Activated CD4-positive, alpha-beta T cell treated with anti-CD3 and anti-CD28 coated beads, Interleukin-2, Interleukin-4, amounts not matched to agents 100 ng/mL and 50 ng/mL, durations not matched to agents 16 hours and 8 hours (primary cell): ENCODE data around the gene LRCH1.

Experiments used
- DNase-seq: peaks from one replicate; pipeline ENCODE4 v3.0.0-alpha.2; 2020; ENCODE audit warnings: low spot score

Gene LRCH1

DNA sequence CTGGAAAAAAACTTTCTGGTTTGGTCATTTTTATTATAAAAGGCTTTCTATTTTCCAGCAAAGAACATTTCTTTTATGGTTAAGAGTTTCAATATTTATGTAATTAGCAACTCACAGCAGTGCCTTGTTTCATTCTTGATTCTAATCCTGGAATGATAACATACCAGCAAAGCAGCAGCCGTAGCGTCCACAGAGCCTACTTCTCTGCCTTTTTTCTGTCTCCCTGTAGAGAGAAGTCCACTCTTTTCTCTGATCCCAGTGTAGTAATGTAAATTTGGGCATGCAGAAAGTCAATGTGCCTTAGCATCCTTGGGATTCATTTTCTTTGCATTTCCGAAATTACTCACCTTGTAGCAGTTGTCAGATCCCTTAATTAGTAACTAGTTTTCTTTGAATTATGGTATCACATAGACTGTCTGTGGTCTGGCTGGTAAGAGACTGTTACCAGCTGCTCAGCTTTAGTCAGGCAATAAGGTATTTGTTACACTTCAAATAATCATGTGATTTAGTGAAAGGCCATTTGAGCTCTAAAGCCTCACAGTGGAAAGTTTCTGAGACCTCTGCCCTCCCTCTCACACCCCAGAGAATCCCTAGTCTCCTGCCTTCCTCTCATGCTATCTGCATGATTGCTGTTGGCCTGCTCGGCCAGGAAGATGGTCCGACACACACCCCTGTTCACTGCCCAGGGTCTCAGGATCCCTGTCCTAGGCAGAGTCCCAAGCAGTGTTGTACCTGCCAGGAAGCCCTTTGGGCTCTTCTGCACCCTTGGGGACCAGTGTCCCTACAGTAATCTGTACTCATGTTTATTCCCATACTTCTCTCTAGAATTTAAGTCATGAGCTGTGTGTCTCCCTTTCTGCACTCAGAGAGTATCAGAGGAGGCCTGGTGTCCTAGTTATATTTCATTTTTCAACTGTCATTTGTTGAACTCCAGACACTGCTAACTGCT lies 86.3 kb downstream of the LRCH1 start:
- no peak for DNase-seq

DNA sequence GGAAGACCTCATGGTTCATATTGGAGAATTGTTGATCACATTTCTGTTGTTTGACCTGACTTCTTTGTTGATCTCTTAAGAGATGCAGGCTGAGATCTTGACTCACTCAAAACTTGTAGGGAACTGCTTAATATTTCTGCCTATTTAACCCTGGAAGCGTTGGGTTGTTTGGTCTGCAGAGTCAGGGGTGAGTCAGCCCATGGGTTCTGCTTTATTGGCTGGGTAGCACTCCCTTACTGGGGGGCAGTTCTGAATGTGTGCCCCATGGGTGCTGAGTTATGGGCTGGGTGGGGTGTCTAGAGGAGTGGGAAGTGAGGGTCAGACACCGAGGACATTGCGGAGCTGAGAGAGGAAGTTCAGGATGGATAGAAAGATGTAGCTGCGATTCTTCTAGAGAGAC lies 87.9 kb downstream of the LRCH1 start:
- DNase-seq = no peak

DNA sequence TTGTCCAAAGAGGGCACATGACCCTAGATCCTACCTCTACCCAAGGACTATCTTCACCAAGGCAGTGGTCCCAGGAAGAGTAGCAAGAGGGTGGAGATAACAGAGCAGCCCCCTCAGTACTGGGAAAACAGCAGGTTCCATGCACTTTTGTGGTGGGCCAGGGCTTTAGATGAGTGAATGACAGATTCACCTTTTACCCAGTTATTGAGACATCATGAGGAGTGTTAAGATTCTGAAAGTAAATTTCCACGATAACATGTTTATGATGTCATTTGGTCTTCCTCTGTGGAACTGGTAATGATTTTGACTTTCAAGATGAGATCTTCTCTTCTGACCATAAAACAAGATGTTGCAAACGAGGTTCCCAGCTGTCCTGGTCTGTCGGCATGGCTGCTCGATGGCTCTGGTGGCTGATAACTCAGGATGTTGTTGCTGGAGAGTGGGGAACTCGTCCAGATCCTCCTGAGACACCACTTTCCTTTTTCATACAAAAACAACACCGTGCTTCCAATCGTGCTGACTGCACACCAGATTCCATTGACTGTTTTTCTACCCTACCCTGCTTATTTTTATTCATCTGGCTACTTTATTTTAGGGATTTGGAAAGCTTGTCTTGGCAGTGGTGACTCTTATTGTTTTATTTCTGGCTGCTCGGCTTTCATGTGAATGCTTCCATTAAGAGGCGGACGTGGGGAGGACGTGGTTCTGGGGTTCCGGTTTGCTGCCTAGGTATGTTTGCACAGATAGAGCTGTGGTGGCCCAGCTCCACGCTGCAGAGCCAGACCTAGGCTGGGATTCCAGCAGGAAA lies 88.5 kb downstream of the LRCH1 start:
- no peak for DNase-seq

DNA sequence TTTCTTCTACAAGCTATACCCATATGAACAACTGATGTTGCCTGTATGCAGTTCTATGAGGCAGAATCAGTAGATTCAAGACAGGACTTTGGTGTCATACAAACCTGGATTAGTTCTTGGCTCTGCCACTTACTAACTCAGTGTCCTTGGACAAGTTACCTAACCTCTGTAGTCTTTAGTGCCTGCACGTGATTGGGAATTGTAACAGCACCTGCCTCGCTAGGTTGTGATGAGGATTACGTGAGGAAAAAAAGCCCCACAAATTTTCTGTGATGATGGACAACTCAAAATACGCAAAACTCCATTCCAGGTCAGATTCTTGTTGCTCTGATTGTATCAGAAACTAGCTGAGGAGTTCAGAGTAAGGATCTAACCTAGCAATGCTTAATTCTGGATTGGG lies 89.3 kb downstream of the LRCH1 start:
- DNase-seq = no peak

DNA sequence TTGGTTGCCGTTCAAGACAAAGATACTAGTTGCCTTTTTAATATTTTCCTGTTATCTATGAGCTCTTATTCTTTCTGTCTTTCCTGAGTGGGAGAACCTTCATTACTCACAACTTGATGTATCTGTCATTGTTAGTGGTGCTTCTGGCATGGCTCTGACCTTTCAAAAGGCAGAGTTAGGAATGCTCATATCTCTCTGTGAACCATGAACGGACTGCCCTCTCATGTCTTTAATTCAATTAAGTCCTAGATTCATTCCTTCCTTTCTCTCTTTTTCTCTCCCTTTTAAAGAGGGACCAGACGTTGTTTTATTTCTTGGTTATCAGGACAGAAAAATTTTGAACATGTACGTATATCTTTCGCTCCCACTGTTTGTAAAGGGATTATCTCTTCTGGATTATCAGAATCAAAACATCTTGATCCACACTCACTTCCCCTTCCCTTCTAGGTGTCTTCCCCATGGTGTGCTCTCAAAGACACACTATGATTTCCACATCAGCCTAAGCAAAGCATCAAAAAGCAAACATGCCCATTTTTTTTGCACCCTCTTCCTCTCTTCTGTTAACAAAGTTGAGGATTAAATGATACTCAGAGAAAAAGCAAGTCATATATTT lies 90.3 kb downstream of the LRCH1 start:
- no peak for DNase-seq

DNA sequence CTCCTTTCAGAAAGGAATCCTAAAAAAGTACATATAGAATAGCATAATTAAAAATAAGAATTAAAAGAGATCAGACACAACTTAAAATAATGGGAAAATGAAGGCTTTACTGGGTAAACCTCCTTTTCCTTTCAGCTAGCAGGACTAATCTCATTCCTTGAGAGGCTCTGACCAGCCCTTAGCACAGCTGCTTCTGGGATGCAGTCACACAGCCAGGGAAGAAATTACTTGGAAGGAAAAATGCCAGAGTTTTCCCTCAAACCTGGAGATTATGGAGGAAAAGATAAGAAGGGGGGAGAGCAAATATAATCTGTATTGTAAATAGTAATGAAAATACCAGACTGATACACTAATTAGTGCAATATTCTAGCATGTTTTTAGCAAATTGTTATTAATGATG lies 91.8 kb downstream of the LRCH1 start:
- DNase-seq = no peak

DNA sequence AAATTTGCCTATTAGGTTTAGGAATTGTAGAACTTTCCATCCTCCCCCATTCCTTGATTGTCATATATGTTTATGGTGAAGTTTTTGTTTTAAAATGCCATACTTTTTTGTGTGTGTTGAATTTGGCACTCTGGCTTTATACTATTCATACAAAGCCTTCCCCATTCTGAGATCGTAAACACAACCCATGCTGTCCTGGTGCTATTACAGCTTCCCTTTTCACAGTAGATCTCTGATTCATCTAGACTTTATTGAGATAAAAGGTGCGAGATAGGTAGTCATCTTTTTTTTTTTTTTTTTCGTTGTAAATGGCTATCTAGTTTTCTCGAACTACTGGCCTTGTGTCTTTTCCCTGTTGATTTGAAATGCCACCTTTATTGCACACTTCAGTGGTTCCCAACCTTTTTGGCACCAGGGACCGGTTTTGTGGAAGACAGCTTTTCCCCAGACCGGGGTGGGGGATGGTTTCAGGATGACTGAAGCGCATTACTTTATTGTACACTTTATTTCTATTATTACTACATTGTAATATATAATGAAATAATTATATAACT lies 94.6 kb downstream of the LRCH1 start:
- DNase-seq = no peak

DNA sequence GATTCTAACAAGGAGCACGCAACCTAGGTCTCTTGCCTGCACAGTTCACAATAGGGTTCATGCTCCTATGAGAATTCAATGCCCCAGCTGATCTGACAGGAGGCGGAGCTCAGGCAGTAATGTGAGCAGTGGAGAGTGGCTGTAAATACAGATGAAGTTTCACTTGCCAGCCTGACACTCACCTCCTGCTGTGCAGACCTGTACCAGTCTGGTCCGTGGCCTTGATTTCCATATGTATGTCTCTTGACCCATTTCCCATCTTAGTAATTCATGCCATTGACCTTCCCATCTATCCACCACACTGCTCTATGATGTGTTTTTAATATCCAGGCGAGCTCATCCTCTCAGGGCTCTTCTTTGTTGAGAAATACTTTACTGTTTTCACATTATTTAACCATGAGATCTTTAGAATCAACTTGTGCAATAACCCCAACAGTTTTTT lies 95.2 kb downstream of the LRCH1 start:
- DNase-seq = no peak

DNA sequence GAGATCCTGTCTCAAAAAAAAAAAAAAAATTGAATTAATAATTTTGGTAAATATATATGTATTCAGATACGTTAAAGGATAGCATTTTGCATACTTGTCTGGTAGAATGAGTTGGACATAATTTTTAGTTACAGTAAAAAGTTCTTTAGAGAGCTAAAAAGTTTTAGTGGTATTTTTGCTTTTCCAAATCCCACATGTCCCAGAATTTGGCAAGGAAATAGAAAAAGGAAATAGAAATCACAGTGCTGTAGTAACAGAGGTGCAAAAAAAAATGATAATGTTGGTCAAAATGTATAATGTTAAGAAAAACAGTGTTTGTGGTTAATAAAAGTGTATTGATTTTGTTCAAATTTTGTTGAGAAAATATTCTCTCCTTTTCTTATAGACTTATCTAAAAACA lies 96.8 kb downstream of the LRCH1 start:
- DNase-seq = no peak

DNA sequence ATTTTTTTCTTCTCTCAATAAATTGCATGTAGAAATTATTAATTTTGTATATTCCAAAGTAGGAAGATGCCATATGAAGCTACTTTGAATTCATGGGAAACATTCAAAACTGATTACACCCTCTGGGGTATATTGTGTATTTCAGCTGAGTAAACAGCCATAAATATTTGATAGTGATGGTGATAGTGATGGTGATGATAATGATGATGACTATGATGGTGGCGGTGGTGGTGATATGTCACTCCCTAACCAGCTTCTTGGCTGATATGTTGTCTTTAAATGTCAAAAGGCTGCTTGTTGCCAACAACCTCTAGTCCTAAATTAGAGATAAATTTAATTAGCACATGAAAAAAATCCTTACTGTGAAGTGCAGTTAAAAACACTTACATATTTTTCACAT lies 102.0 kb downstream of the LRCH1 start:
- DNase-seq = no peak

DNA sequence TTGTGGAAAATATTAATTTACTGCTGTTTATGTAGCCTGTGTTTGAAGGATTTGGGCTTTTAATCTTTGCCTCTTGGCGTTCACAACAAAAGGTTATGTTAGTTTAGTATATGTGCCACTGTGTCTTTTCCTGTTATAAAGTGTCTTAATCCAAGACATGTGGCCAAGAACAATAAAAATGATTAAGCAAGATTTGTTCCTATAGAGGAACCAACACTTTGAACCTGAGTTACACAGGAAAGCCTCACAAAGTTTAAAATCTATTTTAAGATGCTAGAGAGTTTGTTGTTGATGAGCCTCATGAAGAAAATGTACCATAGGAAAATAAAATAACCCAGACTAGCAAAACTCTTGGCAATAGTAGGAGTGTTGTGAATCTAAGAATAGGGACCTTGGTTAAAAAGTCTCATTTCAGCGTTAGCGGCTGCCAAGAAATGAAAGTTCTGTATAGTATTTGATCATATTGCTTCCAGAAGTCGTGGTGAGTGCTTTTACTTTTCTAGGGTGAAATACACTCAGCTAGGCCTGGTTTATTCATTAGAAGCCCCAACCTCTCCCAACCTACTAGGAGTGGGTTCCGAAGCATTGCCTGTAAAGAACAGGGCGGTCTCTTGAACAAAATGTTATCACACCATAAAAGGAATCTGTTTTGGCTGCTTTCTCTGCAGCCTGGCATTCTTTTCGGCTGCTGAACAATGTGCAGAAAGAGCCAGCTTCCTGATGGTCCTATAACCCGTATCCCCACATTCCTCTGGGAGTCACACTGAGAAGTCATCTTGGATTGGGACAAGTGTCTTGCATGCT lies 102.6 kb downstream of the LRCH1 start:
- DNase-seq = no peak

DNA sequence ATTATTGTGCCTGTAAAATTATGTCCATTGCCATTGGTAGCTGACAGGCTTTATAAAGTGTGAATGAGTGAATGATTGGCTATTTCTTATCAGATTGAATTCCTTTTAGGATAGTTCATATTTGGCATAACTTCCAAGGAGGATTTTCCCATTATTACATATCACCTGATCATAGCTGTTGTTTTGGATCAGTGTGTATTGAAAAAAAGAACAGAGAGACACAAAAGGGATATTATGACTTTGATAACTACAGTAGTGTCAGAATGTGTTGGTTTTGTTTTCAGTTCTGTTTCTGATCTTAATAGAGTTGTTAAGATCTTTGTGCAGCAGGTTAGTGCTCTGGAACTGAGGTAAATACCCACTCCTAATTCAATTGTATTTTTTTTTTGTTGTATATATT lies 103.8 kb downstream of the LRCH1 start:
- no peak for DNase-seq

DNA sequence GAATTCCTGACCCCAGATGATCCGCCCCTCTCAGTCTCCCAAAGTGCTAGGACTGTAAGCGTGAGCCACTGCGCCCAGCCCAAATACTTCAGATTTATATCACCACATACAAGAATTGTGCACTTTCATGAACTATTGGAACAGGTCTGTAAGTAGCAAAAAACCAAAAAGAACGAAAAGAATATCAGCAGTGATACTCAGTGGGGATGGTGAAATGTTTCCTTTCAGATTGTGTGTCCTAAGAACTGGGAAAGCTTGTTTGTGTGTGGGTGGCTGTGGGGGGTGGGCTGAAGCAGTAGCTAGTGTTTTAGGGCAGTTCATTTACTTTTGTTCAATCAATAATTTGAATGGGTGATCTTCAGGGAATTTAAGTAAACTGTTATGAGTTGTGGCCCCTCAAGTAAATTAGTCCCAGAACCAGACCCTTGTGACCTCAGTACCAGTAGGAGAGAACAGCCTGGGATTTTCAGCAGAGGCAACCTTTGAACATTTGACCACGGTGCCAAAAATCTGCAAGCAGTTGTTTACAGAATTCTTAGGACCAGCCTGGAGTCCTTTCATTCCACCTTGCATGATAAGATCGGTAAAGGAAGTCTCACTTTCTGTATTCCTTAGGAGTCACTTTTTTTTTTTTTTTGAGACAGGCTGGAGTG lies 106.6 kb downstream of the LRCH1 start:
- no peak for DNase-seq

DNA sequence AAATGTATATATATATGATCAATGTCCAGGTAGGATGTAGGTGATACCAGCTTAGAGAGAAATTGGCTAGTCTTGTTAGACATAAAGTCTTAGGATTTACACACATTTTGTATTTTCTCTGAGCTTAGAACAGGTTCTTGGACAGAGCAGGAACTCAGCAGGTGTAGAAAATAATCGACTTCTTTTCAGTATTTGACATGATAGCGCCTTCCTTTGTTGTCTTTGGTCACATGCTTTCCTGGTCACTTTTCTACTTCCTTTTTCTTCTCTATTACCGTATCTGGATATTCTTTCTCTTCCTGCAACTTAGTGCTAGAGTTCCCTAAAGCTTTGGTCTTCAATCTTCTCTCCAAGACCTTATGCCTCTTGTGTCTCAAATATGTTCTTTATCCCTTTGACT lies 107.4 kb downstream of the LRCH1 start:
- no peak for DNase-seq

DNA sequence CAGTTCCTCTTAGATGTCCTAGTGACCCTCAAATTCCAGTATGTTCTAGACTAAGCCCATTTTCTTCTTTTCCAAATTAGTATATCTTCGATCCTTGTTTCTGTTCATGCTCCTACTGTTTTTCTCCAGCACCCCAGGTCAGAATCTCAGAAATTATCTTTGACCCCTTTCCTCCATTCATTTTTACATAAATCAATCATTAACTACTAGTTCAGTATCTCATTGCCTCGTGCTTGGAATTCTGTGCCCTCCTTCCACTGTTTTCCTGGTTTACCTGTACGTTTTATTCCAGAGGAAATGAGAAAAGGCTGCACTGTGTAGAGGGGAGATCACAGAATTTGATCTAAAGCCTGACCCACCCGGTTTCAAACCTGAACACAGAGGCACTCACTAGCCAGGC lies 107.9 kb downstream of the LRCH1 start:
- DNase-seq = no peak

DNA sequence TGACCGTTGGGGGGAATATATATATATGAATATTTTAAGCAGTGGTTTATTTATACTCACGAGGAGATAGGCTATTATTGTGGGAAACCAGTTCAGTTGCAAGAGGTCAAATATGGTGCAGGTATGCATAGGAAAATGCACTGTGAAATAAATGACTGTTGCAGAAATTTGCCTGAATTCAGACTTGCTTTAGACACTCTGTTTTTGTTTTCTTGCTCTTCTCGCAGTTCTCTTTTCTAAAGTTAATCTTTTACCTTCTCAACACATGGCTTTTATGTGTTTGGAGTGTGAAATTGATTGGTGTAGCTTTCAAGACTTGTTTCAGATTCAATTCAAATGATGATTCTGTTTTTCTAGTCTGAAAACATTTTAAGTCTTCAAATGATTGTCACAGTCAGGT lies 109.7 kb downstream of the LRCH1 start:
- no peak for DNase-seq

DNA sequence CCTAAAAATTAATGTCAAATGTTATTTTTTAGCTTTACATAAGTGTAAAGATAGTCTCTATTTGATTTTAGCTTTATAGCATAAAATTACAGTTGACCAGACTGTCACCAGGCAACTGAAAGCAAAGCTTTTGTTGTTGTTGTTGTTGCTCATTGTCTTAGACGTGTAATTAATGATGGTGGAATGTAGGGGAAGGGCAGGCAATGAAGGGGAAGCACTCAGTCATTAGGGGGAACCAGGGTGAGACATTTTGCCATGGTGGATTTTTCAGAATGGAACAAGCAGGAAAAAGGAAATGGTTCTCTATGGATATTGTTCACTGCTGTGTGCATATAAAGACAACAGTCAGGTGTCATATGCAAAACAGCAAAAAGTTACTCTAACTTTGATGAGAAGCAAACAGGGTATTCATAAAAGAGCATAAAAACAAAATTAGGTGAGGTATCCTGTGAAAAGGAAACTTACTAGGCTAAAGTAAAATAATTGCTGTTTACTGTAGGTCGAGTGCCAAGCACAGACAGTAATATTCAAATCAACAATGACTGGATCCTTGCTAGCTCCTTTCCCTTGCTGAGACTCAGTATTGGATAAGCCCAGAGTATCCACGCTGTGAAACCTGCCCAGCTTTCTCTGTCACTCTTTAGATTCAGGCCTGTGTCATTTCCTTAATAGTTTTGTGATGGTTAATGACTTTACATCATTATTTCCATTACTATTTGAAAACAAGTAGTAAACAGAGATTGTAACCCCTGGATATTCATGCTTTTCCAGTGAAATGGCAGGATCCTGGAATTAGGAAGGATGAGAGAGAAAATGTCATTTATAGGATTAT lies 110.5 kb downstream of the LRCH1 start:
- no peak for DNase-seq

DNA sequence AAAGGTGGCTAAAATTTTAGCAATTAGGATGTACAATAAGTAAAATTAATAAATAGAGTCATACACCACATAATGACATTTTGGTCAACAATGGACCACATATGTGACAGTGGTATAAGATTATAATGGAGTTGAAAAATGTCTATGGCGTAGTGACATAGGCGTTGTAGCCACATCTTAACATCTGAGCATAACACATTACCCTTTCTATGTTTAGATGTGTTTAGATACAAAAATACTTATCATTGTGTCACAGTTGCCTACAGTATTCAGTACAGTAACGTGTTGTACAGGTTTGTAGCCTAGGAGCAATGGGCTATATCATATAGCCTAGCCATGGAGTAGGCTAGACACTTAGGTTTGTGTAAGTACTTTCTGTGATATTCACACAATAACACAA lies 111.2 kb downstream of the LRCH1 start:
- no peak for DNase-seq

DNA sequence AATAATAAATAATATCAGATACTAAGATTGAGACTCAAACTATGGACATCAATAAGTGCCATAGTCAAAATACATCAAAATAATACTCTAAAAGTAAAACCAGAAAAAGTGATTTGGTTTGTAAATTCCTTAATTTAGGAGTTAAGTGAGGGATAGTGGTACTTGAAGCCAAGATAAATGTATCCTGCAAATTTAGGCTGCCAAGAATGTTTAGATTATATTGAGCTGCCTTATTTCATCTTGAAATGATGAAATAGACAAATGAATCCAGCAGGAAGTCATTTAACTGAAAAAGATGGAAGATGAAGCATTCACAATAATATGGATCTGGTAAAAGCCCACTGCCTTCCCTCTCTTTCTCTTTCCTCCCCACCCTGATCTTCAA lies 112.3 kb downstream of the LRCH1 start:
- DNase-seq = no peak
